ENCODE data around the gene TMEM163.

GRCh38 chr2:134408386-134408785 lies 310.4 kb downstream of the TMEM163 start:
- TF ChIP-seq POLR2A (IDR thresholded peaks at IDR 0.05; ENCODE audit: low read depth, low read length): no peak
- TF ChIP-seq CTCF (IDR thresholded peaks at IDR 0.05; ENCODE audit: extremely low read depth in 1 of 2, insufficient read depth in 1 of 2, low read depth in 1 of 2, low read length in 2 of 2): no peak
- TF ChIP-seq POLR2AphosphoS5 (IDR thresholded peaks at IDR 0.05; ENCODE audit: insufficient read depth, low read depth, low read length): no peak
